ENCODE measurements around the gene WDFY3.

WDFY3 gene

DNA sequence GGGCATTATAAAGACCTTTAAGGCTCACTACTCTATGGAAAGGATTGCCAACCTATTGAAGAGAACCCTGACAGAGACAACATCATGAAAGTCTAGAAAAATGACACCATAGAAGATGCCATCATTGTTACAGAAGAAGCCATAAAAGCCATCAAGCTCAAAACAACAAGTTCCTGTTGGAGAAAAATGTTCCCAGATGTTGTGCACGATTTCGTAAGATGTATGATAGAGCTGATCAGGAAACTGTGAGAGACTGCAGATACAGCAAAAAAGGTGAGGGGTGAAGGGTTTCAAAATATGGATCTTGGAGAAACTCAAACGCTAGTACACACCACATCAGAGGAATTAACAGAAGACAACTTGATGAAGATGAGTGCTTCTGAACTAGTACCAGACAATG lies 53.3 kb downstream of the WDFY3 start:
- no peaks in the 10 kb centered on the region for H3K27me3 ChIP-seq (ENCODE audit: insufficient read depth, low read length)
- H2AFZ ChIP-seq (ENCODE audit: low read length): no peak overlapping the region
- no peak for TF ChIP-seq EZH2 (IDR thresholded peaks at IDR 0.05; ENCODE audit: borderline replicate concordance, low read length)
- TF ChIP-seq, protein P1, sequence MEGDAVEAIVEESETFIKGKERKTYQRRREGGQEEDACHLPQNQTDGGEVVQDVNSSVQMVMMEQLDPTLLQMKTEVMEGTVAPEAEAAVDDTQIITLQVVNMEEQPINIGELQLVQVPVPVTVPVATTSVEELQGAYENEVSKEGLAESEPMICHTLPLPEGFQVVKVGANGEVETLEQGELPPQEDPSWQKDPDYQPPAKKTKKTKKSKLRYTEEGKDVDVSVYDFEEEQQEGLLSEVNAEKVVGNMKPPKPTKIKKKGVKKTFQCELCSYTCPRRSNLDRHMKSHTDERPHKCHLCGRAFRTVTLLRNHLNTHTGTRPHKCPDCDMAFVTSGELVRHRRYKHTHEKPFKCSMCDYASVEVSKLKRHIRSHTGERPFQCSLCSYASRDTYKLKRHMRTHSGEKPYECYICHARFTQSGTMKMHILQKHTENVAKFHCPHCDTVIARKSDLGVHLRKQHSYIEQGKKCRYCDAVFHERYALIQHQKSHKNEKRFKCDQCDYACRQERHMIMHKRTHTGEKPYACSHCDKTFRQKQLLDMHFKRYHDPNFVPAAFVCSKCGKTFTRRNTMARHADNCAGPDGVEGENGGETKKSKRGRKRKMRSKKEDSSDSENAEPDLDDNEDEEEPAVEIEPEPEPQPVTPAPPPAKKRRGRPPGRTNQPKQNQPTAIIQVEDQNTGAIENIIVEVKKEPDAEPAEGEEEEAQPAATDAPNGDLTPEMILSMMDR (IDR thresholded peaks at IDR 0.05; ENCODE audit: low read length): no peak
- no peak overlapping the region for H3K9ac ChIP-seq (ENCODE audit: low read length)
- H3K4me2 ChIP-seq (ENCODE audit: low read length): no peak overlapping the region
- no peaks in the 10 kb centered on the region for H4K20me1 ChIP-seq (ENCODE audit: insufficient read depth, low read length)
- H3K27ac ChIP-seq (ENCODE audit: low read depth, low read length, poor library complexity, severe bottlenecking): no peak overlapping the region
- H3F3A ChIP-seq (ENCODE audit: insufficient read depth, low read length): no peaks in the 10 kb centered on the region
- H3K9me2 ChIP-seq (ENCODE audit: low read depth, low read length): no peaks in the 10 kb centered on the region
- H3K4me1 ChIP-seq (ENCODE audit: insufficient read depth, low read length, severe bottlenecking): no peaks in the 10 kb centered on the region
- no peak overlapping the region for H3K4me3 ChIP-seq (ENCODE audit: low read depth, low read length, poor library complexity, severe bottlenecking)
- no peaks in the 10 kb centered on the region for H3K79me2 ChIP-seq (ENCODE audit: insufficient read depth, low read length)
- no peaks in the 10 kb centered on the region for H3K9me3 ChIP-seq (ENCODE audit: low read length)
- no peaks in the 10 kb centered on the region for H3K36me3 ChIP-seq (ENCODE audit: insufficient read depth, low read length)

DNA sequence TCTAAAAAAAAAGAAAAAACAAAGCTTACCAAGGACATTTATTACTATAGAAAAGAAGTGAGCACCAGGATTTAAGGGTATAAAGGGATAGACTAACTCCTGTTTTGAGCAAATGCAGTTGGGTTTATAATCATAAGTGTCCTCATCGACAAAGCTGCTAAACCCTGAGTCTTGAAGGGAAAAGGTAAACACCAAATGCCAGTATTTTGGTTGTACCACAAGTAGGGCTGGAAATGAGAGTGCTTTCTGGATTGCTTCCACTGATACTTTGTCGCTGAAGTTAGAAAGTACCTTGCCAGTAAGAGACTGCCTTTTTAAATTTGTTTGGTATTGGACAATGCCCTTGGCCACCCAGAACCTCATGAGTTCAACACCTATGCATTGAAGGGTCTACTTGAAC lies 53.7 kb downstream of the WDFY3 start:
- Histone ChIP-seq H3K9me3 (ENCODE audit: low read length) (no peaks in the 10 kb centered on the region), H3K27me3 (ENCODE audit: insufficient read depth, low read length) (no peaks in the 10 kb centered on the region), H3K9me2 (ENCODE audit: low read depth, low read length) (no peaks in the 10 kb centered on the region), H3K9ac (ENCODE audit: low read length) (no peak overlapping the region), H3K36me3 (ENCODE audit: insufficient read depth, low read length) (no peaks in the 10 kb centered on the region), H3K4me1 (ENCODE audit: insufficient read depth, low read length, severe bottlenecking) (no peaks in the 10 kb centered on the region), H4K20me1 (ENCODE audit: insufficient read depth, low read length) (no peaks in the 10 kb centered on the region), H3K4me3 (ENCODE audit: low read depth, low read length, poor library complexity, severe bottlenecking) (no peak overlapping the region), H3K79me2 (ENCODE audit: insufficient read depth, low read length) (no peaks in the 10 kb centered on the region), H2AFZ (ENCODE audit: low read length) (no peak overlapping the region), H3K4me2 (ENCODE audit: low read length) (no peak overlapping the region), H3F3A (ENCODE audit: insufficient read depth, low read length) (no peaks in the 10 kb centered on the region), H3K27ac (ENCODE audit: low read depth, low read length, poor library complexity, severe bottlenecking) (no peak overlapping the region)
- no peak for TF ChIP-seq EZH2 (IDR thresholded peaks at IDR 0.05; ENCODE audit: borderline replicate concordance, low read length)
- TF ChIP-seq, protein P1 (IDR thresholded peaks at IDR 0.05; ENCODE audit: low read length): no peak

DNA sequence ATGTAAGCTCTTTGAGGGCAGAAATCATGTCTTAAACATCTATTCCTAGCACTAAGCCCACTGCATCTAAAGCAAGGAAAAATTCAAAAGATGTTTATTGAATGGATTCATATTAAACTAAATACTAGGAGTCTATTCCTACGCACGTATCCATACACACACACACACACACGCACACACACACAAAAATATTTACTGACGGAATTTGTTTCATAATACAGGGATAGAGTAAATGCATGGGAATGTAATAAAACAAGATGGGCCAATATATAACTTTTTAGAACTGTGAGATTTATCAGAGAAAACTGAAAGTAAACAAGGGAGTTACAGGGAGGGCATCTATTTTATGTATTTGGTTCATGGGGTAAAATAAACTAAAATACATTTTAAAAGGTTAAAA lies 57.6 kb downstream of the WDFY3 start:
- Histone ChIP-seq H4K20me1 (ENCODE audit: insufficient read depth, low read length) (no peaks in the 10 kb centered on the region), H3F3A (ENCODE audit: insufficient read depth, low read length) (no peaks in the 10 kb centered on the region), H3K4me3 (ENCODE audit: low read depth, low read length, poor library complexity, severe bottlenecking) (no peak overlapping the region), H3K9me3 (ENCODE audit: low read length) (no peaks in the 10 kb centered on the region), H3K36me3 (ENCODE audit: insufficient read depth, low read length) (no peaks in the 10 kb centered on the region), H3K79me2 (ENCODE audit: insufficient read depth, low read length) (no peaks in the 10 kb centered on the region), H3K27me3 (ENCODE audit: insufficient read depth, low read length) (no peaks in the 10 kb centered on the region), H3K9ac (ENCODE audit: low read length) (no peak overlapping the region), H3K4me2 (ENCODE audit: low read length) (no peak overlapping the region), H3K27ac (ENCODE audit: low read depth, low read length, poor library complexity, severe bottlenecking) (no peak overlapping the region), H3K4me1 (ENCODE audit: insufficient read depth, low read length, severe bottlenecking) (no peaks in the 10 kb centered on the region), H3K9me2 (ENCODE audit: low read depth, low read length) (no peaks in the 10 kb centered on the region), H2AFZ (ENCODE audit: low read length) (no peak overlapping the region)
- TF ChIP-seq, protein P1 (IDR thresholded peaks at IDR 0.05; ENCODE audit: low read length): no peak
- no peak for TF ChIP-seq EZH2 (IDR thresholded peaks at IDR 0.05; ENCODE audit: borderline replicate concordance, low read length)
